GM23338 (cell line): ENCODE measurements around the gene MYORG. TPM values are rescaled to one million over a fixed set of nuclear protein-coding genes. Genes with fewer than 3 reads are reported as not detected.

Experiments
- ATAC-seq: fragments of 200-7000 bp; cut with Tn5 transposase; 3 replicates; pipeline ENCODE4 v1.9.1; 2020
- DNase-seq: peaks from one replicate; pipeline ENCODE4 v3.0.0-alpha.2; 2015; ENCODE audit warnings: low spot score
- H2AFZ ChIP-seq: fragments of 200-600 bp; sonication (generic); 2 replicates; pipeline ENCODE4 v1.8.0; 2016; ENCODE audit warnings: antibody characterized with exemption, mild to moderate bottlenecking, moderate library complexity
- H3F3A ChIP-seq: fragments of 200-600 bp; sonication (generic); replicated peaks from 2 replicates; pipeline ENCODE4 v1.8.0; 2017; ENCODE audit warnings: antibody characterized with exemption, mixed run types, low read depth
- H3K27ac ChIP-seq: fragments of 200-600 bp; sonication (generic); 2 replicates; pipeline ENCODE4 v1.6.1; 2016; ENCODE audit warnings: low read depth
- H3K27me3 ChIP-seq: fragments of 200-600 bp; sonication (generic); 2 replicates; pipeline ENCODE4 v1.8.0; 2016; ENCODE audit warnings: mild to moderate bottlenecking, mixed run types, moderate library complexity; ENCODE audit not compliant: insufficient read depth
- H3K36me3 ChIP-seq: fragments of 200-600 bp; sonication (generic); 2 replicates; pipeline ENCODE4 v1.8.0; 2016; ENCODE audit warnings: mild to moderate bottlenecking; ENCODE audit not compliant: insufficient read depth
- H3K4me1 ChIP-seq: fragments of 200-600 bp; sonication (generic); 2 replicates; pipeline ENCODE4 v1.8.0; 2016; ENCODE audit warnings: mild to moderate bottlenecking, moderate library complexity; ENCODE audit not compliant: insufficient read depth
- H3K4me2 ChIP-seq: fragments of 200-600 bp; sonication (generic); 2 replicates; pipeline ENCODE4 v1.7.1; 2017; ENCODE audit warnings: mixed run types
- H3K4me3 ChIP-seq: fragments of 200-600 bp; sonication (generic); 2 replicates; pipeline ENCODE4 v1.6.1; 2016; ENCODE audit warnings: mixed run types
- H3K79me2 ChIP-seq: fragments of 200-600 bp; sonication (generic); replicated peaks from 2 replicates; pipeline ENCODE4 v1.8.0; 2017; ENCODE audit warnings: mild to moderate bottlenecking; ENCODE audit not compliant: insufficient read depth
- H3K9me2 ChIP-seq: fragments of 200-600 bp; sonication (generic); 2 replicates; pipeline ENCODE4 v1.8.0; 2017; ENCODE audit not compliant: insufficient read depth
- H4K20me1 ChIP-seq: fragments of 200-600 bp; sonication (generic); replicated peaks from 2 replicates; pipeline ENCODE4 v1.8.0; 2017; ENCODE audit warnings: mild to moderate bottlenecking; ENCODE audit not compliant: insufficient read depth
- H3K27ac Mint-ChIP-seq: 2 replicates; pipeline ENCODE4 v1.8.0; 2020; ENCODE audit warnings: inconsistent platforms, mild to moderate bottlenecking, moderate library complexity, mixed read lengths
- H3K27me3 Mint-ChIP-seq: 3 replicates; pipeline ENCODE4 v1.8.0; 2022; ENCODE audit warnings: low read depth, mild to moderate bottlenecking, moderate library complexity, mixed read lengths, inconsistent platforms; ENCODE audit not compliant: insufficient read depth, poor library complexity
- H3K36me3 Mint-ChIP-seq: 3 replicates; pipeline ENCODE4 v1.8.0; 2021; ENCODE audit warnings: low read depth, mild to moderate bottlenecking, inconsistent platforms, moderate library complexity, mixed read lengths
- H3K4me1 Mint-ChIP-seq: 3 replicates; pipeline ENCODE4 v1.8.0; 2020; ENCODE audit warnings: mild to moderate bottlenecking, inconsistent platforms, mixed read lengths
- H3K4me3 Mint-ChIP-seq: 3 replicates; pipeline ENCODE4 v1.8.0; 2021; ENCODE audit warnings: moderate library complexity, mild to moderate bottlenecking, inconsistent platforms, mixed read lengths
- H3K9me3 Mint-ChIP-seq: 3 replicates; pipeline ENCODE4 v1.8.0; 2020; ENCODE audit warnings: moderate library complexity, mild to moderate bottlenecking, inconsistent platforms, mixed read lengths
- CREB1 ChIP-seq: fragments of 250-450 bp; sonication (Bioruptor Pico); IDR thresholded peaks from 2 replicates; pipeline ENCODE4 v1.5.0; 2020; ENCODE audit warnings: low read depth, mild to moderate bottlenecking, moderate library complexity
- NANOG ChIP-seq: IDR thresholded peaks from 2 replicates; pipeline ENCODE4 v1.6.1; 2016; ENCODE audit warnings: antibody characterized with exemption, borderline replicate concordance
- POLR2AphosphoS5 ChIP-seq: IDR thresholded peaks from 2 replicates; pipeline ENCODE4 v1.6.1; 2016; ENCODE audit warnings: antibody characterized with exemption, low read depth
- ZNF331 ChIP-seq: fragments of 250-450 bp; sonication (Bioruptor Pico); IDR thresholded peaks from 2 replicates; pipeline ENCODE4 v1.5.0; 2020; ENCODE audit warnings: low read depth, mild to moderate bottlenecking, moderate library complexity
- polyA plus RNA-seq: library from polyadenylated mRNA; unstranded; fragments of >200 nt; fragmentation: Nextera tagmentation; extraction: Ambion mirVana; gene quantifications from 2 replicates; pipeline ENCODE4 v1.2.1, GENCODE V29; 2016
- total RNA-seq: library from RNA; depleted of rRNA; stranded (reverse); fragments of >200 nt; shearing (Covaris generic); gene quantifications from 2 replicates; pipeline ENCODE4 v1.2.3, GENCODE V29; 2014
- TF ChIP-seq, protein P1 (sequence below), 2 experiments: fragments of 200-600 bp in 1 of 2; sonication (generic) in 1 of 2; conservative IDR thresholded peaks; 2 replicates each; pipeline versions ENCODE4 v1.5.1 to v1.6.1; 2016 to 2017; ENCODE audit warnings: antibody characterized with exemption in 2 of 2, low read depth in 2 of 2, mild to moderate bottlenecking in 2 of 2, moderate library complexity in 1 of 2

MYORG gene
- total and polyA plus RNA-seq, 2 experiments from 2014 or later = 1.5 to 7.3 TPM

DNA sequence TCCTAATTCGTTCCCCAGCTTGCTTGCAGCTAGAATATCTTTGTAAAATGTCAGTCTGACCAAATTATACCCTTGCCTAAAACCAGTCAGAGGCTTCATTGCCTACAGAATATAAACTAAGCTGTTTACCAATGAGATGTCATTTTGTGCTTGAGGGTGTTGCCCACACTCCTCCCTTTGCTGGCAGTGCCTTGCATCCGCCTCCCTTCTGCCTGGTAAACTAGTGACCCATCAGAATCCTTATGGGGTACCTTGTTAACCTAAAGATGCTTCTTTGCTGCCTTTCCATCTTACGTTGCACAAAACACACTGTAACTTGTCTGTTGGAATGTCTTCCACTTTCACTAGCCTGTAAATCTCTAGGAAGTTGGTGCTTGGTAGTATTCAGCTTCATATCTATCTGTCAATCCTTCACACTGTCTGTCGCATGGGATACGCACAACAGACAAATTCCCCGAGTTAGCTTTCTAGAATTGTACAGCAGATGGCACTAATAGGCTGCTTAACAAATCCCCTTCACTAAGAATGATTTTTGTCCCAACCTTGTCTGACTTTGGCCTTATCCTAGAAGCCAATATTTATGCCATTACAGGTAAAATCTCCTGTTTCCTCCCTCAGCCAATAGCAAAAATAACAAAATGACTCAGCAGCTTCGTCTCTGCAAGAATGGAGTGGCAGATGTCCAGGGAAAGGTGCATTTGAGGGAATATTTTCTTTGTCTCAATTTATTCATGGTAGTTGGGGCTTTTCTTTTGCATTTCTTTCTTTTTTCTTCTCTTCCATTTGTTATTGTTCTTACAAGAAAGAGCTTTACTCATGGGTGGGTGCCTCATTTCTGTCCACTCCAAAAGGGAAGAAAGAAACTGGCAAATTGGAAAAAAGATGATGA, 44.4 kb downstream of the MYORG start (continued):
- TF ChIP-seq, protein P1, sequence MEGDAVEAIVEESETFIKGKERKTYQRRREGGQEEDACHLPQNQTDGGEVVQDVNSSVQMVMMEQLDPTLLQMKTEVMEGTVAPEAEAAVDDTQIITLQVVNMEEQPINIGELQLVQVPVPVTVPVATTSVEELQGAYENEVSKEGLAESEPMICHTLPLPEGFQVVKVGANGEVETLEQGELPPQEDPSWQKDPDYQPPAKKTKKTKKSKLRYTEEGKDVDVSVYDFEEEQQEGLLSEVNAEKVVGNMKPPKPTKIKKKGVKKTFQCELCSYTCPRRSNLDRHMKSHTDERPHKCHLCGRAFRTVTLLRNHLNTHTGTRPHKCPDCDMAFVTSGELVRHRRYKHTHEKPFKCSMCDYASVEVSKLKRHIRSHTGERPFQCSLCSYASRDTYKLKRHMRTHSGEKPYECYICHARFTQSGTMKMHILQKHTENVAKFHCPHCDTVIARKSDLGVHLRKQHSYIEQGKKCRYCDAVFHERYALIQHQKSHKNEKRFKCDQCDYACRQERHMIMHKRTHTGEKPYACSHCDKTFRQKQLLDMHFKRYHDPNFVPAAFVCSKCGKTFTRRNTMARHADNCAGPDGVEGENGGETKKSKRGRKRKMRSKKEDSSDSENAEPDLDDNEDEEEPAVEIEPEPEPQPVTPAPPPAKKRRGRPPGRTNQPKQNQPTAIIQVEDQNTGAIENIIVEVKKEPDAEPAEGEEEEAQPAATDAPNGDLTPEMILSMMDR (conservative IDR thresholded peaks at IDR 0.05; ENCODE audit: low read depth in 2 of 2) = peak; percentile 59 to 72

DNA sequence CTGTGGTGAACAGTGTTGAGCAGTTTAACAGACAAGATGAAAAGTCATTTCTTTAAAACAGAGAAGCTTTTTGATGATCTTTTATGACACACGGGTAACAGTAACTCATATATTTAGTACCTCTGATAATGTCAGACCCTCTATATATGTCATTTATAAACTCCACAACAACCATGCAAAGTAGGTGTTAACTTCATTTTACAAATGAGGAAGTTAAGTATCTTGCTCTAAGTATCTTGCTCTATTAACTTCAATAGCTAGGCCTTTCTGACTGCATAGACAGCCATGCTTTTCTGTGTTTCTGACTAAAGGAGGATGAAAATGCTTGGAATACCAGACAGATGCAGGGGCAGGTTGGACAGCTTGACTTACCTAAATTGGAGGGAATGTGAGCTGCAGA, 45.5 kb downstream of the MYORG start:
- ATAC-seq (no peak), DNase-seq (no peak)
- Histone ChIP-seq H3K36me3 (no peaks in the 10 kb centered on the region), H4K20me1 (no peaks in the 10 kb centered on the region; the same call in 1 of the 2 replicates), H3K4me2 (no peak overlapping the region), H3K4me3 (no peak overlapping the region), H3K79me2 (no peaks in the 10 kb centered on the region; the same call in 1 of the 2 replicates), H3F3A (peaks cover 7% of the 10 kb centered on the region; the same call in 1 of the 2 replicates), H3K27me3 (no peaks in the 10 kb centered on the region), H3K4me1 (peaks cover 25% of the 10 kb centered on the region), H2AFZ (no peak overlapping the region), H3K27ac (no peak overlapping the region), H3K9me2 (no peaks in the 10 kb centered on the region)
- H3K4me1 Mint-ChIP-seq = peaks cover 37% of the 10 kb centered on the region
- H3K36me3 Mint-ChIP-seq = no peaks in the 10 kb centered on the region
- no peak overlapping the region for H3K4me3 Mint-ChIP-seq
- no peak overlapping the region for H3K27ac Mint-ChIP-seq
- H3K27me3 Mint-ChIP-seq = peaks cover 15% of the 10 kb centered on the region
- H3K9me3 Mint-ChIP-seq = no peaks in the 10 kb centered on the region
- no peak for TF ChIP-seq NANOG

DNA sequence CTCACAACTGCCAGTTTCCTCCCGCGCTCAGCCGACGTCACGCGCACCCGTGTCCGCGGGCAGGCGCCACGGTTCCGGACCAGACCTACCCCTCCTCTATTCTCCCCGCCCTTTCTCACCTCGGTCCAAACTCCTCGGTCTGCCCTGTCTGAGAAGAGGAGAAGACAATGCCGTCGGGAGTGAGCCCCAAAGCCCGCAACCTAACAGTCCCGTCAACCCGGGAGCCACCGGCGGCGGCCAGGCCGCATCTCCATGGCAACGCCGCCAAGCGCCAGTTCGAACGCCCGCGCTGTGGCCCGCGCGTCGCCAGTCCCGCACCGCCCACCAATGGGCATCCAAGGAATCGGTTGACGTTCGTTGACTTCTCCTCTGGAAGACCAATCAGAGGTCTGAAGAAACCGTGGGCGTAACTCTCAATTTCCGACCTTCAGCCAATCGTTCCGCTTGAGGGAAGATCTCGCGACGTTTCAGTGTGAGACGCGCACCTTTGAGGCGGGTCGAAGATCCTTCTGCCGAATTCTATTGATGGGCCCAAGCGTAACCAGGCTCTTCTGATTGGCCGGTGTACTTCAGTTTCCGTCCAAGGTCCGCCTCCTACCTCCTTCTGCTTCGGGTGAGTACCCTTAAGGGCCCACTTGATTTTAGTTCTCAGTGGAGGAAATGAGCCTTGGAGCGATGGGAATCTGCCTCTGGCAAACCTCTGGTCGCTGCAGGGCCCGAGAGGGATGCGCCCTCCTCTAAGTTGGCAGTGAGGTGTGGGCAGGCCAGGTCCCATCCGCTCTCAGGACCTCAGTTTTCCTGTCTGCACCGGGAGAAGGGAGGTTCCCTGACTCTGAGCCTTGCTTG, 47.5 kb downstream of the MYORG start, which contains the start of the genes KIF24 and NUDT2:
Gene KIF24 (minus strand): TSS at position 282 of the 846 bp plus-strand sequence. CDS start 17,922 bp downstream, outside the sequence.
Gene NUDT2 (plus strand): TSS at position 583 of the 846 bp plus-strand sequence. CDS start 9,471 bp downstream, outside the sequence.
- Histone ChIP-seq H3K36me3 (no peaks in the 10 kb centered on the region), H4K20me1 (no peaks in the 10 kb centered on the region; the same call in 1 of the 2 replicates), H3K79me2 (no peaks in the 10 kb centered on the region; the same call in 1 of the 2 replicates), H3K4me1 (peaks cover 14% of the 10 kb centered on the region), H3K9me2 (no peaks in the 10 kb centered on the region), H3K4me2 (peak within 1 kb of the TSS; percentile 91), H3K4me3 (peak within 1 kb of the TSS; percentile 75), H3K27me3 (no peaks in the 10 kb centered on the region), H3K27ac (peak within 1 kb of the TSS; percentile 89), H2AFZ (peak within 1 kb of the TSS; percentile 78), H3F3A (peaks cover 7% of the 10 kb centered on the region; the same call in 1 of the 2 replicates)
- Mint-ChIP-seq H3K4me1 (peaks cover 24% of the 10 kb centered on the region), H3K27me3 (peaks cover 15% of the 10 kb centered on the region), H3K36me3 (no peaks in the 10 kb centered on the region), H3K9me3 (no peaks in the 10 kb centered on the region), H3K4me3 (peak within 1 kb of the TSS; percentile 95), H3K27ac (peak within 1 kb of the TSS; percentile 98)
- DNase-seq = peak; percentile 100
- ATAC-seq = peak; percentile 94
- TF ChIP-seq CREB1 (CRISPR knock-in tag) = peak; percentile 86
- peak; percentile 94 for TF ChIP-seq POLR2AphosphoS5
- TF ChIP-seq ZNF331 (CRISPR knock-in tag) = no peak
